Activated gamma-delta T cell treated with anti-CD3 and anti-CD28 coated beads, Interleukin-2, amount 50 U/mL, for 16 hours (primary cell): Measurements from ENCODE around the gene ISG15.
A peak's percentile ranks its signal among the peaks of the same experiment; 100 is the strongest.
"Not testable (repeated sequence)": the region's sequence is repeated elsewhere in the genome, so short reads cannot be mapped to it uniquely, and the experiment has no call there.

Source experiments
- DNase-seq: peaks from one replicate; pipeline ENCODE4 v3.0.0-alpha.2; 2020; ENCODE audit warnings: low read depth

Gene ISG15

GRCh38 chr1:1030867-1031658, 17.8 kb downstream of the ISG15 start:
- not testable (repeated sequence) for DNase-seq

GRCh38 chr1:1031659-1032235, 18.4 kb downstream of the ISG15 start:
- DNase-seq, result no peak

GRCh38 chr1:1032424-1032823, 19.1 kb downstream of the ISG15 start:
- no peak for DNase-seq

GRCh38 chr1:1033009-1033587, 19.8 kb downstream of the ISG15 start:
- peak; percentile 77 for DNase-seq

GRCh38 chr1:1033731-1034438, 20.6 kb downstream of the ISG15 start:
- DNase-seq, result no peak

GRCh38 chr1:1034439-1034781, 21.1 kb downstream of the ISG15 start:
- no peak for DNase-seq

- no peak for DNase-seq
Observed at GRCh38 chr1:1035291-1035943, 22.1 kb downstream of the ISG15 start.

GRCh38 chr1:1037366-1038327, 24.4 kb downstream of the ISG15 start:
- no peak for DNase-seq

GRCh38 chr1:1038694-1039093, 25.4 kb downstream of the ISG15 start:
- no peak for DNase-seq

GRCh38 chr1:1039145-1039910, 26.0 kb downstream of the ISG15 start:
- no peak for DNase-seq

GRCh38 chr1:1040004-1040991, 27.0 kb downstream of the ISG15 start:
- DNase-seq, result peak; percentile 63

GRCh38 chr1:1041092-1041523, 27.8 kb downstream of the ISG15 start:
- no peak for DNase-seq

GRCh38 chr1:1041873-1042272, 28.6 kb downstream of the ISG15 start:
- no peak for DNase-seq

GRCh38 chr1:1042835-1043234, 29.5 kb downstream of the ISG15 start:
- no peak for DNase-seq

- no peak for DNase-seq
Observed at GRCh38 chr1:1043411-1043810, 30.1 kb downstream of the ISG15 start.

GRCh38 chr1:1043921-1044320, 30.6 kb downstream of the ISG15 start:
- DNase-seq, result no peak

GRCh38 chr1:1044455-1045078, 31.3 kb downstream of the ISG15 start:
- DNase-seq, result no peak

GRCh38 chr1:1045129-1045528, 31.8 kb downstream of the ISG15 start:
- DNase-seq, result no peak

GRCh38 chr1:1046243-1046642, 32.9 kb downstream of the ISG15 start:
- DNase-seq, result no peak
